Measurements from ENCODE around the gene KCNT2. TPM values are rescaled to one million over a fixed set of nuclear protein-coding genes. Genes with fewer than 3 reads are reported as not detected.

Gene KCNT2
- total RNA-seq, 1 experiment from 2014 or later: not detected

DNA sequence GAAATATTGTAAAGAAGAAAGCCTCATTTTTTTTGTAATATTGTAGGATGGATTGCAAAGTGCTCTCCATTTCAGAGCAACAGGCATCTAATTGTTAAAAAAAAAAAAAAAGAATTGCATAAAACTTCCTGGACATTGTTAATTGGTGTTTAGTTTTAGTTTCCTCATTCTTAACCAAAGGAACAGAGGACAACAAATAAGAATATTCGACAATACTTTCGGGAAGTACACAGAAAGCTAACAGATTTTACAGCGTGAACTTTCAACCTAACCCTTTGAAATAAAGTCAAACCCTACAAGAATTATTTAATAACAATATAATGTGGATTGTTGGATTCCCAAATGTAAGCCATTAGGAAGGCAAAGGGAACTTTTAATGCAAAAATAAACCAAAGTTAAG, 284.4 kb downstream of the KCNT2 start:
- Histone ChIP-seq H3K9me2 (ENCODE audit: insufficient read depth) (no peaks in the 10 kb centered on the region), H2AFZ (ENCODE audit: low read depth, low read length, poor library complexity, severe bottlenecking) (no peak overlapping the region), H3K4me2 (ENCODE audit: low read length) (no peak overlapping the region), H3K79me2 (ENCODE audit: insufficient read depth, low read length) (no peaks in the 10 kb centered on the region), H4K20me1 (ENCODE audit: insufficient read depth) (no peaks in the 10 kb centered on the region), H3K27me3 (ENCODE audit: insufficient read depth, low read length) (no peaks in the 10 kb centered on the region), H3K36me3 (ENCODE audit: control insufficient read depth in 1 of 2, insufficient read depth in 2 of 2, low read length in 2 of 2) (no peaks in the 10 kb centered on the region), H3K27ac (ENCODE audit: low read depth, low read length) (no peak overlapping the region), H3K4me1 (ENCODE audit: control insufficient read depth in 1 of 2, insufficient read depth in 2 of 2, low read length in 2 of 2) (no peaks in the 10 kb centered on the region), H3K4me3 (replicated peaks in 1 of 2; ENCODE audit: low read depth in 1 of 2, low read length in 2 of 2) (no peak overlapping the region), H3K9ac (ENCODE audit: low read length) (no peak overlapping the region), H3K9me3 (ENCODE audit: control insufficient read depth in 1 of 2, insufficient read depth in 1 of 2, low read depth in 1 of 2, low read length in 2 of 2) (no peaks in the 10 kb centered on the region)
- BruUV-seq (replicated peaks): no TSS peak
- ChIA-PET CTCF (no interaction called here), POLR2A (no interaction called here), RAD21 (ENCODE audit: low non-redundant PET in 1 of 2, low total read pairs in 2 of 2, uncharacterized antibody in 2 of 2, unreplicated experiment in 2 of 2) (no interaction called here)
- TF ChIP-seq, protein P1, sequence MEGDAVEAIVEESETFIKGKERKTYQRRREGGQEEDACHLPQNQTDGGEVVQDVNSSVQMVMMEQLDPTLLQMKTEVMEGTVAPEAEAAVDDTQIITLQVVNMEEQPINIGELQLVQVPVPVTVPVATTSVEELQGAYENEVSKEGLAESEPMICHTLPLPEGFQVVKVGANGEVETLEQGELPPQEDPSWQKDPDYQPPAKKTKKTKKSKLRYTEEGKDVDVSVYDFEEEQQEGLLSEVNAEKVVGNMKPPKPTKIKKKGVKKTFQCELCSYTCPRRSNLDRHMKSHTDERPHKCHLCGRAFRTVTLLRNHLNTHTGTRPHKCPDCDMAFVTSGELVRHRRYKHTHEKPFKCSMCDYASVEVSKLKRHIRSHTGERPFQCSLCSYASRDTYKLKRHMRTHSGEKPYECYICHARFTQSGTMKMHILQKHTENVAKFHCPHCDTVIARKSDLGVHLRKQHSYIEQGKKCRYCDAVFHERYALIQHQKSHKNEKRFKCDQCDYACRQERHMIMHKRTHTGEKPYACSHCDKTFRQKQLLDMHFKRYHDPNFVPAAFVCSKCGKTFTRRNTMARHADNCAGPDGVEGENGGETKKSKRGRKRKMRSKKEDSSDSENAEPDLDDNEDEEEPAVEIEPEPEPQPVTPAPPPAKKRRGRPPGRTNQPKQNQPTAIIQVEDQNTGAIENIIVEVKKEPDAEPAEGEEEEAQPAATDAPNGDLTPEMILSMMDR (IDR thresholded peaks at IDR 0.05 in 2 of 3, conservative IDR thresholded peaks at IDR 0.05 in 1 of 3; ENCODE audit: borderline replicate concordance in 1 of 3, insufficient read depth in 1 of 3, low read depth in 2 of 3, low read length in 2 of 3): no peak
- intact Hi-C loops (cut with micrococcal nuclease): no loop called here
- ATAC-seq (no peak), DNase-seq (ENCODE audit: low read depth, low spot score) (no peak)

DNA sequence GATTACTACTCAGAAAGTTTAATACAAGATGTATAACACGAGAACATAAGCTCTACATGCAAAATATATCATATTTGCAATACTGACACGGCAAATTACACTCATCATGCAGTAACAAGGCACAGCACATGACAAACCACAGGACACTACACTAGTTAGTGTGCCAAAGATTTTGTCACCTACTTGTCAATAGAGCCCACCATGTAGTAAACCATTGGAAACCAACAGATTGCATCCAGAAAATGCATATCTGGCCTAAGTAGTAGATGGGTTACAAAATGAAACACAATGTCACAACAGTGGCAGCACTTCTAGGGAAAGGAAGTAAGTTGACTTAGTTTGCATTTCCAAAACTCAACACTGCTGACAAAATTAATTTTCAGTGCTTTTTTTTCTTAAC, 288.9 kb downstream of the KCNT2 start:
- ChIA-PET RAD21 (ENCODE audit: low non-redundant PET in 1 of 2, low total read pairs in 2 of 2, uncharacterized antibody in 2 of 2, unreplicated experiment in 2 of 2) (no interaction called here), CTCF (interaction anchor here (1.9 kb wide), 1 partner anchor 341 kb away, joined by 7 read pairs; no protein-coding TSS in a partner anchor), POLR2A (no interaction called here)
- Histone ChIP-seq H3K36me3 (ENCODE audit: control insufficient read depth in 1 of 2, insufficient read depth in 2 of 2, low read length in 2 of 2) (no peaks in the 10 kb centered on the region), H3K9ac (ENCODE audit: low read length) (no peak overlapping the region), H3K9me2 (ENCODE audit: insufficient read depth) (no peaks in the 10 kb centered on the region), H3K27me3 (ENCODE audit: insufficient read depth, low read length) (no peaks in the 10 kb centered on the region), H3K4me2 (ENCODE audit: low read length) (no peak overlapping the region), H3K27ac (ENCODE audit: low read depth, low read length) (no peak overlapping the region), H3K4me3 (replicated peaks in 1 of 2; ENCODE audit: low read depth in 1 of 2, low read length in 2 of 2) (no peak overlapping the region), H3K4me1 (ENCODE audit: control insufficient read depth in 1 of 2, insufficient read depth in 2 of 2, low read length in 2 of 2) (no peaks in the 10 kb centered on the region), H3K79me2 (ENCODE audit: insufficient read depth, low read length) (no peaks in the 10 kb centered on the region), H3K9me3 (ENCODE audit: control insufficient read depth in 1 of 2, insufficient read depth in 1 of 2, low read depth in 1 of 2, low read length in 2 of 2) (no peaks in the 10 kb centered on the region), H2AFZ (ENCODE audit: low read depth, low read length, poor library complexity, severe bottlenecking) (no peak overlapping the region), H4K20me1 (ENCODE audit: insufficient read depth) (no peaks in the 10 kb centered on the region)
- no TSS peak for BruUV-seq (replicated peaks)
- ATAC-seq (no peak), DNase-seq (ENCODE audit: low read depth, low spot score) (no peak)
- TF ChIP-seq ZNF274 (IDR thresholded peaks at IDR 0.05; ENCODE audit: low read depth, low read length) (no peak), SRF (IDR thresholded peaks at IDR 0.05; ENCODE audit: low read depth) (no peak), EGR1 (IDR thresholded peaks at IDR 0.05; ENCODE audit: low read depth) (no peak), EZH2 (IDR thresholded peaks at IDR 0.05) (no peak)
- intact Hi-C loops (cut with micrococcal nuclease): no loop called here

Data from HCT116 (cell line).